ENCODE measurements around the gene TXNRD1.
"Not testable (repeated sequence)": the region's sequence is repeated elsewhere in the genome, so short reads cannot be mapped to it uniquely, and the experiment has no call there.

The TXNRD1 gene

GRCh38 chr12:104290320-104290719 lies 74.7 kb downstream of the TXNRD1 start:
- Histone ChIP-seq H3K27me3 (ENCODE audit: control insufficient read depth in 2 of 2, insufficient read depth in 2 of 2, low read length in 2 of 2) (no peaks in the 10 kb centered on the region), H3K9ac (ENCODE audit: low read depth in 1 of 2, low read length in 2 of 2) (no peak overlapping the region), H3K4me3 (ENCODE audit: low read length in 2 of 2) (no peak overlapping the region), H3K36me3 (ENCODE audit: control insufficient read depth in 2 of 2, insufficient read depth in 2 of 2, low read length in 2 of 2) (peaks cover 6 to 16% of the 10 kb centered on the region in 2 donors), H3K9me3 (ENCODE audit: control insufficient read depth in 2 of 2, low read length in 2 of 2) (no peaks in the 10 kb centered on the region), H3K4me1 (ENCODE audit: control insufficient read depth in 2 of 2, insufficient read depth in 2 of 2, low read length in 2 of 2) (peaks cover 20 to 29% of the 10 kb centered on the region in 2 donors), H3K27ac (ENCODE audit: low read depth in 2 of 2, low read length in 2 of 2) (no peak overlapping the region)

GRCh38 chr12:104290855-104291254 lies 75.3 kb downstream of the TXNRD1 start:
- Histone ChIP-seq H3K4me1 (ENCODE audit: control insufficient read depth in 2 of 2, insufficient read depth in 2 of 2, low read length in 2 of 2) (peaks cover 17 to 25% of the 10 kb centered on the region in 2 donors), H3K27ac (ENCODE audit: low read depth in 2 of 2, low read length in 2 of 2) (no peak overlapping the region), H3K36me3 (ENCODE audit: control insufficient read depth in 2 of 2, insufficient read depth in 2 of 2, low read length in 2 of 2) (peaks cover 6 to 17% of the 10 kb centered on the region in 2 donors), H3K4me3 (ENCODE audit: low read length in 2 of 2) (no peak overlapping the region), H3K27me3 (ENCODE audit: control insufficient read depth in 2 of 2, insufficient read depth in 2 of 2, low read length in 2 of 2) (no peaks in the 10 kb centered on the region), H3K9ac (ENCODE audit: low read depth in 1 of 2, low read length in 2 of 2) (no peak overlapping the region), H3K9me3 (ENCODE audit: control insufficient read depth in 2 of 2, low read length in 2 of 2) (no peaks in the 10 kb centered on the region)

DNA sequence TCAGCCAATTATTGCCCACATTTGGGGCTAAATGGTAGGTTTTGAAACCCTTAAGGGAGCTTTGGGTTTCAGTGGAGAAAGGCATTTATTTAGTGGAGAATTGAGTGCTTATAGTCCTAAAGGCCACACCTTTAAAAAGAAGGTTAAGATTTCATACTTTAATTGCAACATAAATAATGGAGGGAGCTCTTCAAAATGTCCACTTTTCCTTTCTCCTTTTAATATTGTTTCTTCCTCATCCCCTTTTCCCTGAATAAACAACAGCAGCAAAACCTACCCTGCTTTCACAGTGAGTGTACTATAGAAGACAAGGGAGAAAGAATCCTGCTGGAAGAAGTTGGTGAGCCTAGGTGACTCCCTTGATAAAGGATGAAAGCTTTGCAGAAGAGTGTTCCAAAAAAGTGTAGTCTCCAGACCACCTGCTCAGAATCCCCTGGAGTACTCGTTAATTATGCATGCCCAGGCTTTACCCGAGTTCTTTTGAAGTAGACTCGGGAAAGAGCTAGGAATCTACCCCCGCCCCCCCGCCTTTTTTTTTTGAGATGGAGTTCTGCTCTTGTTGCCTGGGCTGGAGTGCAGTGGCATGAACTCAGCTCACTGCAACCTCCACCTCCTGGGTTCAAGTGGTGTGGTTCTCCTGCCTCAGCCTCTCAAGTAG lies 76.4 kb downstream of the TXNRD1 start:
- H3K27ac ChIP-seq (ENCODE audit: low read depth in 2 of 2, low read length in 2 of 2): no peak overlapping the region
- H3K4me1 ChIP-seq (ENCODE audit: control insufficient read depth in 2 of 2, insufficient read depth in 2 of 2, low read length in 2 of 2): peaks cover 15 to 21% of the 10 kb centered on the region in 2 donors
- H3K9me3 ChIP-seq (ENCODE audit: control insufficient read depth in 2 of 2, low read length in 2 of 2): no peaks in the 10 kb centered on the region
- peaks cover 9 to 22% of the 10 kb centered on the region in 2 donors for H3K36me3 ChIP-seq (ENCODE audit: control insufficient read depth in 2 of 2, insufficient read depth in 2 of 2, low read length in 2 of 2)
- no peak overlapping the region for H3K4me3 ChIP-seq (ENCODE audit: low read length in 2 of 2)
- no peak overlapping the region for H3K9ac ChIP-seq (ENCODE audit: low read depth in 1 of 2, low read length in 2 of 2)
- H3K27me3 ChIP-seq (ENCODE audit: control insufficient read depth in 2 of 2, insufficient read depth in 2 of 2, low read length in 2 of 2): no peaks in the 10 kb centered on the region

GRCh38 chr12:104292872-104293794 lies 77.6 kb downstream of the TXNRD1 start:
- H3K4me3 ChIP-seq (ENCODE audit: low read length in 2 of 2): no peak overlapping the region
- H3K4me1 ChIP-seq (ENCODE audit: control insufficient read depth in 2 of 2, insufficient read depth in 2 of 2, low read length in 2 of 2): peaks cover 10 to 26% of the 10 kb centered on the region in 2 donors
- H3K9ac ChIP-seq (ENCODE audit: low read depth in 1 of 2, low read length in 2 of 2): no peak overlapping the region
- H3K36me3 ChIP-seq (ENCODE audit: control insufficient read depth in 2 of 2, insufficient read depth in 2 of 2, low read length in 2 of 2): peaks cover 9 to 22% of the 10 kb centered on the region in 2 donors
- no peak overlapping the region for H3K27ac ChIP-seq (ENCODE audit: low read depth in 2 of 2, low read length in 2 of 2)
- no peaks in the 10 kb centered on the region for H3K27me3 ChIP-seq (ENCODE audit: control insufficient read depth in 2 of 2, insufficient read depth in 2 of 2, low read length in 2 of 2)
- H3K9me3 ChIP-seq (ENCODE audit: control insufficient read depth in 2 of 2, low read length in 2 of 2): no peaks in the 10 kb centered on the region

GRCh38 chr12:104294158-104294859 lies 78.7 kb downstream of the TXNRD1 start:
- Histone ChIP-seq H3K4me1 (ENCODE audit: control insufficient read depth in 2 of 2, insufficient read depth in 2 of 2, low read length in 2 of 2) (peaks cover 3 to 15% of the 10 kb centered on the region in 2 donors), H3K36me3 (ENCODE audit: control insufficient read depth in 2 of 2, insufficient read depth in 2 of 2, low read length in 2 of 2) (peaks cover 11 to 22% of the 10 kb centered on the region in 2 donors)
- H3K4me3 ChIP-seq (ENCODE audit: low read length in 2 of 2); H3K9me3 ChIP-seq (ENCODE audit: control insufficient read depth in 2 of 2, low read length in 2 of 2); H3K27me3 ChIP-seq (ENCODE audit: control insufficient read depth in 2 of 2, insufficient read depth in 2 of 2, low read length in 2 of 2); H3K9ac ChIP-seq (ENCODE audit: low read depth in 1 of 2, low read length in 2 of 2); H3K27ac ChIP-seq (ENCODE audit: low read depth in 2 of 2, low read length in 2 of 2): not testable (repeated sequence)

DNA sequence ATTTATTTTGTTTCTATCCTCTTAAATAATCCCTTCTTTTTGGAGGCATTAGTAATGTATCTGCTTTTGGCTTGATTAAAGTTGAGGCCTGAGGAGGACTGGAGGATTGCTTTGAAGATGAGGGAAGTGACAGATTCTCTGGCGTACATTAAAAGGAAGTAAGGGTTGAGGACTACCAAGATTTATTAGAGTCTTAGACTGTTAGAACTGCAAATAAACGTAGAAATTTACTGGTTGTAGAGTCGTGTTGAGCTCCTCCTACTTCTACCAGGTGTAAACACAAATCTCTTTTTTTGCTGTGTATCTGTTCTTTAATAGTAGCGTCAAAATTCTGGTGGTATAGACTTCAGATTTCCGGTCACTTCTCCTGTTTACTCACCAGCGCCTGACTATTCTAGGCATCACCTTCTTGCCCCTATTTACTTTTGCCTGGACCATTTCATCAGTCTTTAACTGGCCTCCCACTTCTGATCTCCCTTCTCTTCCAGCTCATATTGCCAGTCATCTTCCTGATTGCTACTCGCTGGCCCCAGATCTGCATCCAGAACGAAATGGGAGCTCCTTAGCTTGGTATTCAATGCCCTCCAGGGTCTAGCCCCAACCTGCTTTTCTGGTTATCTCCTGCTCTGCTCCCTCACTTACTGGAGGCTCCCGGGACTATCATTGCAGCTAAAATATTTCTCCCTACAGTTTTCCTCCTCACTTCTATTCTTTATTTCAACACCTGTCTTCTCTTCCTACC lies 79.5 kb downstream of the TXNRD1 start:
- H3K9ac ChIP-seq (ENCODE audit: low read depth in 1 of 2, low read length in 2 of 2): no peak overlapping the region
- H3K4me3 ChIP-seq (ENCODE audit: low read length in 2 of 2): no peak overlapping the region
- no peak overlapping the region for H3K27ac ChIP-seq (ENCODE audit: low read depth in 2 of 2, low read length in 2 of 2)
- H3K27me3 ChIP-seq (ENCODE audit: control insufficient read depth in 2 of 2, insufficient read depth in 2 of 2, low read length in 2 of 2): no peaks in the 10 kb centered on the region
- H3K36me3 ChIP-seq (ENCODE audit: control insufficient read depth in 2 of 2, insufficient read depth in 2 of 2, low read length in 2 of 2): peaks cover 11 to 22% of the 10 kb centered on the region in 2 donors
- H3K9me3 ChIP-seq (ENCODE audit: control insufficient read depth in 2 of 2, low read length in 2 of 2): no peaks in the 10 kb centered on the region
- H3K4me1 ChIP-seq (ENCODE audit: control insufficient read depth in 2 of 2, insufficient read depth in 2 of 2, low read length in 2 of 2): peaks cover 0 to 11% of the 10 kb centered on the region in 2 donors

DNA sequence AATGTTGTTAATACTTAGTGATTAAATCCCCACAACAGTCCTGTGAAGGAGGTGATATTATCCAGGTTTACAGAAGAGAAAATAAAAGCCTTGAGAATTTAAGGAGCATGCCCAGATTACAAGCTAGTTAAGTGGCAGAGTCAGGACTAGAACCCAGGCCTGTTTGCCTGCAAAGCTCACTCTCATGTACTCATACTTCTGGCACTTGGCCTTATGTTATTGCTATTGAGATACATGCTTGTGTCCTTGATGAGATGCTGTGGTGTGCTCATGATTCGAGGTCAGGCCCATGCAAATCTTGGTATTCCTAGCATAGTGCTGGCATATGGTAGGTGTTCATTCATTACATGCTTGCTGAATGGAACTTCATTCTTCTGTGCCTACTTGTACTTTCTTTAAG lies 80.4 kb downstream of the TXNRD1 start:
- Histone ChIP-seq H3K9ac (ENCODE audit: low read depth in 1 of 2, low read length in 2 of 2) (no peak overlapping the region), H3K4me1 (ENCODE audit: control insufficient read depth in 2 of 2, insufficient read depth in 2 of 2, low read length in 2 of 2) (peaks cover 0 to 13% of the 10 kb centered on the region in 2 donors), H3K27me3 (ENCODE audit: control insufficient read depth in 2 of 2, insufficient read depth in 2 of 2, low read length in 2 of 2) (no peaks in the 10 kb centered on the region), H3K9me3 (ENCODE audit: control insufficient read depth in 2 of 2, low read length in 2 of 2) (no peaks in the 10 kb centered on the region), H3K36me3 (ENCODE audit: control insufficient read depth in 2 of 2, insufficient read depth in 2 of 2, low read length in 2 of 2) (peaks cover 11 to 22% of the 10 kb centered on the region in 2 donors), H3K27ac (ENCODE audit: low read depth in 2 of 2, low read length in 2 of 2) (no peak overlapping the region), H3K4me3 (ENCODE audit: low read length in 2 of 2) (no peak overlapping the region)

- H3K27ac ChIP-seq (ENCODE audit: low read depth in 2 of 2, low read length in 2 of 2): no peak overlapping the region
- no peaks in the 10 kb centered on the region for H3K27me3 ChIP-seq (ENCODE audit: control insufficient read depth in 2 of 2, insufficient read depth in 2 of 2, low read length in 2 of 2)
- H3K36me3 ChIP-seq (ENCODE audit: control insufficient read depth in 2 of 2, insufficient read depth in 2 of 2, low read length in 2 of 2): peaks cover 10 to 20% of the 10 kb centered on the region in 2 donors
- H3K4me1 ChIP-seq (ENCODE audit: control insufficient read depth in 2 of 2, insufficient read depth in 2 of 2, low read length in 2 of 2): peaks cover 0 to 13% of the 10 kb centered on the region in 2 donors
- H3K4me3 ChIP-seq (ENCODE audit: low read length in 2 of 2): no peak overlapping the region
- H3K9me3 ChIP-seq (ENCODE audit: control insufficient read depth in 2 of 2, low read length in 2 of 2): no peaks in the 10 kb centered on the region
- H3K9ac ChIP-seq (ENCODE audit: low read depth in 1 of 2, low read length in 2 of 2): no peak overlapping the region
Measured at GRCh38 chr12:104296718-104297117, 81.1 kb downstream of the TXNRD1 start.

DNA sequence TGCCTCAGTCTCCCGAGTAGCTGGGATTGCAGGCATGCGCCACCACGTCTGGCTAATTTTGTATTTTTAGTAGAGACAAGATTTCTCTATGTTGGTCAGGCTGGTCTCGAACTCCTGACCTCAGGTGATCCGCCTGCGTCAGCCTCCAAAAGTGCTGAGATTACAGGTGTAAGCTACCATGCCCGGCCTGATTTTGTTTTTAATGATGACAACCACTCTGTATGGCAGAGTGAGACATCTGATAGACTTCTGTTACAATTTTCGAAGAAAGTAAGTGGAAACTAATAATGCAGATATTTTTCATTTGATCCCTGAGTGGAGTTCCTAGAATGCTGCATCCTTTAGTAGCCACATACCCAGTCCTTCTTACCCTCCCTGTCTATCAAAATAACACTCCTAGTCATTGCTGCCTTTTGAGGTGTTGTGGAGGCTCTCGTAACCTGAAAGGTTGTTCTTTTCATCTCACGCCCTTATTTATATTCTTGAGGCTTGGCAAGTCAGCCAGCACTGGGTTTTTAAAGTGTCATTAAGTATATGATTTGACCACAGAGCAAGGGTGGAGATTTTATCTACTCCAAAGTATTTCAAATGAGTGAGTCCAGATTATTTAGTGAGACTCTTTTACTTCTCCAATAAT lies 82.0 kb downstream of the TXNRD1 start:
- Histone ChIP-seq H3K4me3 (ENCODE audit: low read length in 2 of 2) (no peak overlapping the region), H3K36me3 (ENCODE audit: control insufficient read depth in 2 of 2, insufficient read depth in 2 of 2, low read length in 2 of 2) (peaks cover 6 to 16% of the 10 kb centered on the region in 2 donors), H3K9ac (ENCODE audit: low read depth in 1 of 2, low read length in 2 of 2) (no peak overlapping the region), H3K4me1 (ENCODE audit: control insufficient read depth in 2 of 2, insufficient read depth in 2 of 2, low read length in 2 of 2) (peaks cover 0 to 13% of the 10 kb centered on the region in 2 donors), H3K27ac (ENCODE audit: low read depth in 2 of 2, low read length in 2 of 2) (no peak overlapping the region), H3K9me3 (ENCODE audit: control insufficient read depth in 2 of 2, low read length in 2 of 2) (no peaks in the 10 kb centered on the region), H3K27me3 (ENCODE audit: control insufficient read depth in 2 of 2, insufficient read depth in 2 of 2, low read length in 2 of 2) (no peaks in the 10 kb centered on the region)

Measured in mucosa of rectum (tissue), 2 donors.